NCI-H1930 (cell line): ENCODE results near the gene FARSB.
"Not testable (repeated sequence)": the region's sequence is repeated elsewhere in the genome, so short reads cannot be mapped to it uniquely, and the experiment has no call there.

Experiments used
- DNase-seq, 2 experiments: peaks; one replicate each; lab custom pipeline; 2025; lab: John Stamatoyannopoulos, UW

Gene FARSB

DNA sequence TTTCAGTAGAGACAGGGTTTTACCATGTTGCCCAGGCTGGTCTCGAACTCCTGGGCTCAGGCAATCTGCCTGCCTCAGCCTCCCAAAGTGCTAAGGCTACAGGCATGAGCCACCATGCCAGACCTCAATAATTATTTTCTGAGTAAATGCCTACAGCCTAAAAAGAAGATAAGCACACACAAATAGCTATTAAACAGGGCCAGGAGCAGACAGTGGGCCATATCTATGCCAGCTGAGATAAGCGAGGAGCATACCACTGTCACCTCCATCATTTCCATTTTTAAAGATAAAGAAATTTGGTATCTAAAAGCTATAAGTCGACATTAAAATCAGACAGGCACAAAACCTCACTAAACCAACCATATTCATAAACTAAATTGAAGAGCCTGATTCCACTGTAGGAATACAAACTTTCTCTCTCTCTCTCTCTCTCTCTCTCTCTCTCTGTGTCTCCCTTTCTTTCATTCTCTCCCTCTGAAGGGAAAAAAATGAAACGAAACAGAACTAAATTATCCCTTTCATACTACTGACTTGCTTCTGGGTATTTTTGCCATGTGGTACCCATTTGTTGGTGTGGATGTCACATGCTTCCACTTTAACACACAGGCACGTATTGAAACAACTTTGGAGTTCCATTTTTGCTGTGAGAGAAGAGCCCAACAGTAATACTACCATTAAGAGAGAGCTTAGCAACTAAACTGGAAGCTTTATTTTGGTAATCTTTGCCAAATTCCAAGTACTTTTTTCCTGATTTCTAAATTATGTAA, 51.0 kb downstream of the FARSB start:
- no peak for DNase-seq

- DNase-seq, result no peak
Measured at GRCh38 chr2:222603501-222603900, 52.4 kb downstream of the FARSB start.

GRCh38 chr2:222598611-222599010, 57.3 kb downstream of the FARSB start:
- no peak for DNase-seq

DNA sequence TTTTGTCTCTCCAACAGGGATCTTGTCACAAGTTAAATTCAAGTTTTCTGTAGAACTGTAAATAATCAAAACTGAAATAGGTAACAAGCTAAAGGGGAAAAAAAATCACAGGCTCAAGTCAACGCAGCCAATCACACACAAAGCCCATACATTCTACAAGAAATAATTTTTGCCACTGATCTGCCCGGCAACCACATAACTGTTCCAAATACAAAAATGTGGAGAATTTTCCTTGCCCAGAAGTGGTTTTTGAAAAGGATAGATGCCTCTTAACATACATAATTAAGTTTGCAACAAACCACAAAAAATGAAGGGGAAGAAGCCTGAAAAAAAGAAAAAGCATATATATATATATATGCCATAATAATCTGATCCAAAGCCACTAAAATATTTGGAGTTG, 60.3 kb downstream of the FARSB start:
- no peak for DNase-seq

GRCh38 chr2:222594679-222595078, 61.2 kb downstream of the FARSB start:
- DNase-seq, result no peak

DNA sequence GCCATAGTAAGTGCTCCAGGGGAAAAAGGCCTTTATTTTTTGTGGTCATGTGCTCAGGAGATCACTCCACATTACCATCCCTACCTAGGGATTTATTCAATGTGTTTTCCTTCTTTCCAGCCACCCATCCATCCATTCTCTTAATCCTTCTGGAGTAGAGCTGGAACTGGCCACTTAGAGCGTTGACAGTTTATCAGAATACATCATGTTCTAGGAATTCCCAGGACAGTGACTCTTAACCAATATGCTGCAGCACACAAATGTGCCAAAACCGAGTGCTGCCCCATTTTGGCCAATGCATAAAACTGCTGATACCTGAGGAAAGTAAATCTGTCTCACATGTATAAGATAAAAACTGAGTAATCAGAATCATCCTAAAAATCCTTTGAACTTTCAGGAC, 63.7 kb downstream of the FARSB start:
- no peak for DNase-seq

DNA sequence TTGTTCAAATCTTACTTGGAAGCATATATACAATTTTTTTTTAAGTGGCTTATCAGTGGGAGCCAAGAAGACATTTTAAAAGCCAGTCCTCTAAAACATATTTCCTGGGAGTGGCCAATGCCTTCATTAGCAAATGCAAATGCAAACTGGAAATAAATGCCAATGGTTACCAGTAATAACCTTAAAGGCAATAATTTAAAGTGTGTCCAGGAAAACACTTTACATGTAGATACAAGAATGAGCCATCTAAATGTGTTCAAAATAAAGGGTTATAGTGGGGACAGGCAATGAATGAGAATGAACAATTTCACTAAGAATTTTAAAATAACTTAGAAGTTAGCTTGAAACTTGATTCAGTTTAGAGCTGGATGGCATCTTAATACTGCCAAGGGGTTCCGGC, 64.2 kb downstream of the FARSB start:
- no peak for DNase-seq

DNA sequence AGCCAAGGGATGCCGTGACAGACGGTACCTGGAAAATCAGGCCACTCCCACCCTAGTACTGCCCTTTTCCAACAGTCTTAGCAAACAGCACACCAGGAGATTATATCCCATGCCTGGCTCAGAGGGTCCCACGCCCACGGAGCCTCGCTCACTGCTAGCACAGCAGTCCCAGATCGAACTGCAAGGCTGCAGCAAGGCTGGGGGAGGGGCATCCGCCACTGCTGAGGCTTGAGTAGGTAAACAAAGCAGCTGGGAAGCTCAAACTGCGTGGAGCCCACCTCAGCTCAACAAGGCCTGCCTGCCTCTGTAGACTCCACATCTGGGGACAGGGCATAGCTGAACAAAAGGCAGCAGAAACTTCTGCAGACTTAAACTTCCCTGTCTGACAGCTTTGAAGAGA, 71.3 kb downstream of the FARSB start:
- not testable (repeated sequence) for DNase-seq

DNA sequence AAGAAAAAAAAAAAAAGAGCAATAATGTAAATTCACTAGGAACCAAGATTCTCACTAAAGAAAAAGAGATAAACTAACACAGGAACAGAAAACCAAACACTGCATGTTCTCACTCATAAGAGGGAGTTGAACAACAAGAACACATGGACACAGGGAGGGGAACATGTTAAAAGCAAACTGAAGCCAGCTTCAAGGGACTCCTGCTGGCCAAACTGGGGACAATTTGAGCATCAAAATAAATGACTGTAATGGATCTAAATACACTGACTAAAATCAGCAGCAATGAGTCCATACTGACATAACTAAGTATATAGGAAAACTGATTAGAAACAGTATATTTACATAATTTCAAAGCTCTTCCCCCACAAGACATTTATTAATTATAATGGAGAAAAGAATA, 73.0 kb downstream of the FARSB start:
- DNase-seq, result no peak

GRCh38 chr2:222577341-222577740, 78.6 kb downstream of the FARSB start:
- no peak for DNase-seq

DNA sequence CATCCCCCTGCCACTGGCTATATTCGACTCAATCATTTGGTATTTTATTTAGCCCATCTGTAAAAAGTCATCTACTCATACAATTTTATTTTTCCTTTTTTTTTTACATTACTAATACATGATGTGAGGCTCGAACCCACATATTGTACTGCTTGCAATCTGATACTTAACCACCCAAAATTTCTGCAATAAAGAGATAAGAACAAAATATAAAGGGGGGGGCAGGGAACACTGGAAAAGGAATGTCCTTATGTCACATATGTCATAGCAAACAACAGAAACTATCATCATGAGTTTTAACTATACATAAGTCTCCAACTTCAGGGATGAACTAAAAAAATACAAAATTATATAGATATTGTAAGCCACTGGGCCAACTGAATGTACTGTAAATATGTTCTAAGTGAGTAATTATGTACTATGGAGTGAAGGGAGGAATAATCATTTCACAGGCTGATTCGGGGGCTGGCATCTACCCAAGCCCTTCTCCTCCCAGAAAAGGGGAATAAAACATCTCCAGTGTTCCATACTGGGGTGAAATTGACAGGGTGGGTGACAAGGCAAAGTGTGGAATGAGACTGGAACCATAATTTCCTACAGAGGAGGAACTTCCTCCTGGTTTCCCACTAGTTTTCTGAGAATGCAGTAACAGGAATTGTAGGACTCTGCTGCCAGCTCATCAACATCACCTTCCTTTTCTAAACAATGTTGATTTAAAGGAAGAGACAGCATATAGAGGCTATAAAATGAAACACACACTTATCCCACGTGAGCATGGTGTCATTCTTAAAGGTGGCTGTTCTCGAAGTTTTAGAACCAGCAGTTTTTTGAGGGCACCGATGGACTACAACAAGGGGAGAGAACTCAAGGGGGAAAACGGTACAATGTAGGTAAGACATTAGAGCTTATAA, 79.5 kb downstream of the FARSB start:
- no peak for DNase-seq

- no peak for DNase-seq
Measured at GRCh38 chr2:222575618-222576017, 80.3 kb downstream of the FARSB start.

DNA sequence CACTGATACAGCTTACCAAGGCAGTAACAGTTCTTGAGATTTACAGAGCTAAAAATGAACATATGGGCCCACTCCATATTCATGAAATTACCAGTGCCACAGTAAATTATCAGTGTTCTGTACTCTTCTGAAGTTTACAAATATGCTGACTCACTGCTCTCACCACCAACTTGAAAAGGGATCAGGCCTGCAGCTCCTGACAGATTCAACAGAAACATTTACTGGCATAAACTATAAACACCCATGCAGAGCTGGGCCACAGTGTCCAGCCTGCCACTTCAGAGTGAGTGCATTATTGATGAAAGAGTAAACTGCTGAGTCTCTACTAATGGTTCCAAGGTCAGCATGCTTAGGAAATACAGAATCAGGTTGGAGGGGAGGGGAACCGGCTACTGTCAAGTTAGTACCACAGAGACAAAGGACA, 83.1 kb downstream of the FARSB start:
- no peak for DNase-seq

- DNase-seq, result no peak
Measured at GRCh38 chr2:222572264-222572721, 83.6 kb downstream of the FARSB start.

DNA sequence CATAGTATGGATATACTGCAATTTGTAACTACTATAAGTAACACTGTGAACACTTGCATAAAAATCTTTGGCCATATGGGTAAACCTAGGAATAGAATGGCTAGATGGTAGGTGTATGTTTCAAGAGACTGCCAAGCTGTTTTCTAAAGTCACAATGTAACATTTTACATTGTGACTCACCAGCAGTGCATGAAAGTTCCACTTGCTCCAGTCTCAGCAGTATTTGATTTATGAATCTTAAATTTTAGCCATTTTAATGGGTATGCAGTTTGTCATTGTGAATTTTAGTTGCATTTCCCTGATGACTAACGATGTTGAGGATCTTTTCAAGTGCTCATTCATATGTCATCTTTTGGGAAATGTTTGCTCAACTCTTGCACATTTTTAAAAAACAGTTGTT, 86.1 kb downstream of the FARSB start:
- no peak for DNase-seq

- no peak for DNase-seq
Measured at GRCh38 chr2:222568865-222569264, 87.0 kb downstream of the FARSB start.

DNA sequence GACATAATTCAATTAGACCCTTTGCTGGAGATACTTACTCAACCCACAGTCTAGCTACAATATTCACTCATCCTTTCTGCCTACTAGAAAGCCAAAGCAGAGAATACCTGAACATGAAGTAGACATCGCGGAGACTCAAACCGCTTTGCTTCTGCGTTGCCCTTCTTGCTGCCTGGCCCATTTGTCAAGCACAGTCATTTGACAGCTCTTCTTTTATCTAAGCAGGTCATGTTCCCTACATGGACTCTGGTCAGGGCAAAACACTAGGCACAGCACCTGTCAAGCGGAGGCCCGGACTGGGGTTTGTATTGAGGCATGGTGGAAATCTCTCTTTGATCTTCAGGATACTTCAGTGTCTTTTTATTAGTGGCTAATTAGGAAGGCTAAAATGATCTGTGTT, 89.7 kb downstream of the FARSB start:
- DNase-seq, result no peak

DNA sequence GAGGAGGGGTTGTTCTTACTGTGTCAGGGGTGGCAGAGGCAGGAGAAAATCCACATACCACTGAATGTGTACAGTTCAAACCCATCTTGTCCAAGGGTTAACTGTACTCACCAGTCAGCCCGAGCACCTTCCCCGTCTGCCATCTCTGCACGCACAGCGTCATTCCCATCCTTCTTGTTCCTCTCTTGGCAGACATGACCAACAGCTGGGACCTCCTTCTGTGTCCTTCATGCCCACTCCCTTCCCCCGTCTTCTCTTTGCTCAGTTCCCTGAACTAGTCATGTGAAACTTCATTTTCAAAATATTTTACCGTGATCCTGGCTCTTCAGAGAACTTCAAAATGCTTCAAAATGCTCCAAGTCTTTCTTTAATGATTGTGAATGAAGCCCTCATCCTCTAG, 92.0 kb downstream of the FARSB start:
- DNase-seq, result no peak

DNA sequence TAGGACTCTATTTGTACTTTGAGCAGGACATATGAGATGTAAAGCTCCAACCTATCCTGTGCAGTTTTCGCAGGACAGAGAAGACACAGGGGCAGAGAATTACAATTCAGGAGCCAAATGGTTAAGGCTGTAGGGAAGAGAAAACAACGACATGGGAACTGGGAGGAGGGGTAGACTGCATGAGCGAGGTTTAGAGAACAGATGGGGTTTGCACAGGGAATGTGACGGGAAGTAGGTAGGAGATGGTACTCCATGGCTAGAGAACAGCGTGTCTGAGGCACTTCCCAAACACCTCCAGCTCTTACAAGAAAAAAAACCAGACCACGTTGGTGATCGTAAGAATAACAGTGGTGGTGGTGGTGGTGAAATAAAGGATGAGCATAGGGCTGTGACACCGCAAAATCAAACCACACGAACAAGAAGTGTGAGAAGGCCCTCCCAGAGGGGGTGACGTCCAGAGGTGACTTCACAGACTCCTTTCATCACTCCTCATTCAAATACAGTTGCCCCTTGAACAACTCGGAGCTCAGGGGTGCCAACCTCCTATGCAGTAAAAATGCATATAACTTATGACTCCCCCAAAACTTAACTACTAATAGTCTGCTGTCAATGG, 92.7 kb downstream of the FARSB start:
- no peak for DNase-seq

GRCh38 chr2:222561817-222562645, 93.9 kb downstream of the FARSB start:
- peak in 1 of 2 experiments; percentile 45 for DNase-seq

GRCh38 chr2:222561151-222561550, 94.7 kb downstream of the FARSB start:
- DNase-seq, result no peak

DNA sequence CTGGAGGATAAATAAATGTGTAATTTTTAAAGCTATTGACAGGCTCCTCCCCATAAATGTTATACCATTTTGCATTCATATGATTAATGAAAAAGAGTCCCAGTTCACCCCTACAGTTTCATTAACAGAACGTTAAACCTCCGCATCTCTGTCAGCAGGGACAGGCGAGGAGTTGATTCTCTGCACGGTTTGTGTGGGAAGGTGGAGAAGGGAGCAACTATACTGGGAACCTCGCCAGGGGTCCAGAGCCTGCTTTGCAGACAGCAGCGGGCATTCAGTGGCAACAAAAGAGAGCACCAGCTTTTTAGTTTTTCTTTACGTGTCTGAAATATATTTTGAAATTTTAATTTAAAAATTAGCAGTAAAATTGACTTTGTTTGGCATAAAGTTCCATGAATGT, 101.4 kb downstream of the FARSB start:
- DNase-seq, result no peak
